ENCODE results near the gene UBE4A.

DNA sequence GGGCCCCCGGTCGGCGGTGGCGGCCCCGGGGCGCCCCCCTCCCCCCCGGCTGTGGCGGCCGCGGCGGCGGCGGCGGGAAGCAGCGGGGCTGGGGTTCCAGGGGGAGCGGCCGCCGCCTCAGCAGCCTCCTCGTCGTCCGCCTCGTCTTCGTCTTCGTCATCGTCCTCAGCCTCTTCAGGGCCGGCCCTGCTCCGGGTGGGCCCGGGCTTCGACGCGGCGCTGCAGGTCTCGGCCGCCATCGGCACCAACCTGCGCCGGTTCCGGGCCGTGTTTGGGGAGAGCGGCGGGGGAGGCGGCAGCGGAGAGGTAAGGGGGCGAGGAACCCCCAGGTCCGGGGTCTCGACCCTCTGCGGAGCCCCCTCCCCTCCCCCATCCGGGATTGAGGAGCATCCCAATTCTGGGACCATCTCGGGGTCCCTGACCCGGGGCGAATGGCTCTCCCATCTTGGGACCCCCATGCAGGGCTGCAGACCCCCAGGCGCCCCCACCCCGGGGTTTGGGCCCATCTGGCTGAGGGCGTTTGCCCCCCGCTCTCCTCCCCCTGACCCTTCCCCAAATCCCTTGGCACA is 77.3 kb downstream of the UBE4A start:
- no peak for TF ChIP-seq CHD2 (IDR thresholded peaks at IDR 0.05; ENCODE audit: borderline replicate concordance, low read depth, low read length)
- TF ChIP-seq, protein P1, sequence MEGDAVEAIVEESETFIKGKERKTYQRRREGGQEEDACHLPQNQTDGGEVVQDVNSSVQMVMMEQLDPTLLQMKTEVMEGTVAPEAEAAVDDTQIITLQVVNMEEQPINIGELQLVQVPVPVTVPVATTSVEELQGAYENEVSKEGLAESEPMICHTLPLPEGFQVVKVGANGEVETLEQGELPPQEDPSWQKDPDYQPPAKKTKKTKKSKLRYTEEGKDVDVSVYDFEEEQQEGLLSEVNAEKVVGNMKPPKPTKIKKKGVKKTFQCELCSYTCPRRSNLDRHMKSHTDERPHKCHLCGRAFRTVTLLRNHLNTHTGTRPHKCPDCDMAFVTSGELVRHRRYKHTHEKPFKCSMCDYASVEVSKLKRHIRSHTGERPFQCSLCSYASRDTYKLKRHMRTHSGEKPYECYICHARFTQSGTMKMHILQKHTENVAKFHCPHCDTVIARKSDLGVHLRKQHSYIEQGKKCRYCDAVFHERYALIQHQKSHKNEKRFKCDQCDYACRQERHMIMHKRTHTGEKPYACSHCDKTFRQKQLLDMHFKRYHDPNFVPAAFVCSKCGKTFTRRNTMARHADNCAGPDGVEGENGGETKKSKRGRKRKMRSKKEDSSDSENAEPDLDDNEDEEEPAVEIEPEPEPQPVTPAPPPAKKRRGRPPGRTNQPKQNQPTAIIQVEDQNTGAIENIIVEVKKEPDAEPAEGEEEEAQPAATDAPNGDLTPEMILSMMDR (IDR thresholded peaks at IDR 0.05 in 2 of 3, conservative IDR thresholded peaks at IDR 0.05 in 1 of 3; ENCODE audit: control insufficient read depth in 2 of 3, extremely low read depth in 1 of 3, insufficient read depth in 1 of 3, low read depth in 3 of 3, low read length in 3 of 3) = no peak
